ENCODE results near the gene PALLD.

PALLD gene

DNA sequence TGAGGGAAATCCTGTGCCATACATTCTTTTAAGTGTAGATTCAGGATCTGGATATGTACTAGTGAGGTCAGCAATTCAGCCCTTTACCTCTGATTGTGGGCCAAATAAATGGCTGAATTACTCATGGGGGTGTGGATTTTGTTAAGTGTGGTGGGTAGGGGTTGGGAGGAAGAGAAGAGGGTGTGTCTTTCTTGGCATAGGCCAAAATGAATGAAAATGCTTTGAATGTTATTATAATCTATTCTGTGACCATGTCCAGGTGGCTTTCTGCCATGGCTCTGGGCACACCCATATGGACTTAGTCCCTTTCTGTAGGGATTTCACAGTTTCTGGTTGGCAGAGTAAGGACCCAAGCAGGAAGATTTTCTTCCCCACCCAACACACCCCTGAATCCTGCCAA, 268.9 kb downstream of the PALLD start:
- no peak for TF ChIP-seq SPI1 (IDR thresholded peaks at IDR 0.05; ENCODE audit: low read depth, low read length)
- TF ChIP-seq POU2F2 (IDR thresholded peaks at IDR 0.05; ENCODE audit: low read depth, low read length) = no peak
- no peak for TF ChIP-seq TAF1 (IDR thresholded peaks at IDR 0.05; ENCODE audit: low read depth, low read length)
- TF ChIP-seq POLR2A (IDR thresholded peaks at IDR 0.05; ENCODE audit: low read depth, low read length) = no peak
- TF ChIP-seq POLR2AphosphoS5 (IDR thresholded peaks at IDR 0.05; ENCODE audit: low read depth, low read length) = no peak
- no peak for TF ChIP-seq PAX5 (IDR thresholded peaks at IDR 0.05; ENCODE audit: insufficient read depth, low read length, severe bottlenecking)
- DNase-seq (ENCODE audit: insufficient read length, low spot score) (no peak), FAIRE-seq (no peak)

DNA sequence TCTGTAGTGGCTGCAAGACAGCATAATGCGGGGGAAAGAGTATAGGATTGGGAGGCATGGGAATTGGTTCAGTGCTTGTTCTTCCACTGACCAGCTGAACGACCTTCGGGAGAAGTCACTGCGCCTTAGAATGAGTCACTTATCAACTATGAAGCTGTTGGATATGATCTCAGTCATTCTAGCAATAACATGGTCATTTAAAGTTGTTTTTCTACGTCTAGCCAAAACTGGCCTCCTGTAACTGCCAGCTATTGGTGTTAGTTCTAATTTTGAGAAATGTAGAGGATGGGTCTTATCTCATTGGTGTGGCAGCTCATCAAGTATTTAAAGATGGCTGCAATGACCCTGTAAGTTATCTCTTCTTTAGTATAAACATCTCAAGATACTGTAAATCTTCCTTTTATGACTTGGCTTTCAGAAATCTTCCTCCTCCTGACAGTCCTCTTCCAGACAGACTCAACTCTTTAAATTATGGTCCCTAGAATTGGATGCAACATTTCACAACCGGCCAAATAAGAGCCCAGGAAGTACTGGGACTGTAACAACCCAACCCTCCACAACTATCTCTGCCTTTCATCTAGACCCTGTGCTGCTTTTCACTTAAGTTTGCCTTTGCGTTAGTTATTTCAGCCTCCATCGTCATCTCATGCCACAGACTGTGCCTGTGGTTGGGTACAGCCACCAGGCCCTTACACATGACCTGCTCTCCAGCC, 269.9 kb downstream of the PALLD start:
- DNase-seq (ENCODE audit: insufficient read length, low spot score) (no peak), FAIRE-seq (no peak)
- no peak for TF ChIP-seq SPI1 (IDR thresholded peaks at IDR 0.05; ENCODE audit: low read depth, low read length)
- TF ChIP-seq POLR2AphosphoS5 (IDR thresholded peaks at IDR 0.05; ENCODE audit: low read depth, low read length) = no peak
- no peak for TF ChIP-seq TAF1 (IDR thresholded peaks at IDR 0.05; ENCODE audit: low read depth, low read length)
- TF ChIP-seq POLR2A (IDR thresholded peaks at IDR 0.05; ENCODE audit: low read depth, low read length) = no peak
- TF ChIP-seq PAX5 (IDR thresholded peaks at IDR 0.05; ENCODE audit: insufficient read depth, low read length, severe bottlenecking) = no peak
- TF ChIP-seq POU2F2 (IDR thresholded peaks at IDR 0.05; ENCODE audit: low read depth, low read length) = no peak

DNA sequence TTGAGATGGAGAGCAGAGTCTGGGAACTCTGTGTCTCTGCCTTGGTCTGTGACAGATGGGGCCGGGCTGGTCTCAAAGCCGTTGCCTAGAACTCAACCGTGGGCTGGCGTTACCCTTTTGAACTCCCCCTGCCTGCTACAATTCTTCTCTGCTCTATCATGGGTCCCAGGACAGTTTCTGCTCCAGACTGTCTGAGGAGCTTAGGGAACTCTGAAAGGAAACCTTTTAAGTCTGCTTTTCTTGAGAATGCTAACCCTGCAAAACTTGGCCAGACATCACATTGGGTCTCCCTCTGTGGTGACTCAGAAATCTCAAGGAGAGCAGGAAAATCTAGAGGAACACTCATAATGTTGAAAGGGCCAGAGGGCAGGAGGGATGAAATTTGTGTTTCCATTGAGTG, 272.6 kb downstream of the PALLD start:
- no peak for TF ChIP-seq POLR2AphosphoS5 (IDR thresholded peaks at IDR 0.05; ENCODE audit: low read depth, low read length)
- TF ChIP-seq PAX5 (IDR thresholded peaks at IDR 0.05; ENCODE audit: insufficient read depth, low read length, severe bottlenecking) = no peak
- TF ChIP-seq POU2F2 (IDR thresholded peaks at IDR 0.05; ENCODE audit: low read depth, low read length) = no peak
- no peak for FAIRE-seq

DNA sequence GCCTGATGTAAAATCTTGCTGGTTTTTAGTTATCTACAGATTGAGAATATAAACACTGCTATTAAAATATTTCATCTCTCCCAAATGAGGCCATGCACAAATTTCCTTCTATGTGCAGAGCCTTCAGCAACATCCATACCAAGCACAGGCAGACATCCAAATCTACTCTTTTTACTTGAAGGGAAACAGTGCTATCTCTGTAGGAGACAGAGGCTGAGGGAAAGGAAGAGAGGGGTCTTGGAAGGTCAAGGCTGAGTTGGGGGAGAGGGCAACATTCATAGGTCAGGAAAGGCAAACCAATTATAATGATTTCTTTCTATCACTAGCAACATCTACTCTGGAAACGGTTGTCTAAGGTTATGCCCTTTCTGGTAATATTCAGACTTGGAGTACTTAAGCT, 273.0 kb downstream of the PALLD start:
- DNase-seq (ENCODE audit: insufficient read length, low spot score) (no peak), FAIRE-seq (no peak)
- TF ChIP-seq POLR2A (IDR thresholded peaks at IDR 0.05; ENCODE audit: low read depth, low read length) (no peak), POU2F2 (IDR thresholded peaks at IDR 0.05; ENCODE audit: low read depth, low read length) (no peak), SPI1 (IDR thresholded peaks at IDR 0.05; ENCODE audit: low read depth, low read length) (no peak), POLR2AphosphoS5 (IDR thresholded peaks at IDR 0.05; ENCODE audit: low read depth, low read length) (no peak), TAF1 (IDR thresholded peaks at IDR 0.05; ENCODE audit: low read depth, low read length) (no peak), PAX5 (IDR thresholded peaks at IDR 0.05; ENCODE audit: insufficient read depth, low read length, severe bottlenecking) (no peak)

More for the DNA sequence above, 272.6 kb downstream of the PALLD start:
- no peak for DNase-seq (ENCODE audit: insufficient read length, low spot score)

DNA sequence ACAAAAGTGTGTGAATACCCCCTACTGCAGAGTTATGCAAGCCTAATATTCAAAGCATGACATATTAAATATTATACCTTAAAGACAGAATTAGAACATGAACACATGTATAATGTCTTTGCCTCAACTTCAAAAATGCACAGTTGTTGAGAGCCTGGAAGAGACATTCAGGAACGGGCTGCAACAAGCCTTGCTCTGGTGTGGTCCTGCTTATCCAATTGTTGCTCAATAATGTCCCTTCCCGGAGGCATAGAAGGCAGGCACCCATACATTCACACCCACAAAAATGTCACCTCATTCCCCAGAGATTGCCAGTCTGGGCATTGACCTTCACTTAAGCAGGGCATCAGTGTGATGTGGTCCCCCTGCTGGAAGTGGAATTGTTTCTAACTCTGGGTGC, 274.4 kb downstream of the PALLD start:
- DNase-seq (ENCODE audit: insufficient read length, low spot score) = no peak
- no peak for FAIRE-seq
- TF ChIP-seq TAF1 (IDR thresholded peaks at IDR 0.05; ENCODE audit: low read depth, low read length) = no peak
- no peak for TF ChIP-seq POLR2AphosphoS5 (IDR thresholded peaks at IDR 0.05; ENCODE audit: low read depth, low read length)
- TF ChIP-seq POLR2A (IDR thresholded peaks at IDR 0.05; ENCODE audit: low read depth, low read length) = no peak
- TF ChIP-seq POU2F2 (IDR thresholded peaks at IDR 0.05; ENCODE audit: low read depth, low read length) = no peak
- no peak for TF ChIP-seq PAX5 (IDR thresholded peaks at IDR 0.05; ENCODE audit: insufficient read depth, low read length, severe bottlenecking)
- no peak for TF ChIP-seq SPI1 (IDR thresholded peaks at IDR 0.05; ENCODE audit: low read depth, low read length)

DNA sequence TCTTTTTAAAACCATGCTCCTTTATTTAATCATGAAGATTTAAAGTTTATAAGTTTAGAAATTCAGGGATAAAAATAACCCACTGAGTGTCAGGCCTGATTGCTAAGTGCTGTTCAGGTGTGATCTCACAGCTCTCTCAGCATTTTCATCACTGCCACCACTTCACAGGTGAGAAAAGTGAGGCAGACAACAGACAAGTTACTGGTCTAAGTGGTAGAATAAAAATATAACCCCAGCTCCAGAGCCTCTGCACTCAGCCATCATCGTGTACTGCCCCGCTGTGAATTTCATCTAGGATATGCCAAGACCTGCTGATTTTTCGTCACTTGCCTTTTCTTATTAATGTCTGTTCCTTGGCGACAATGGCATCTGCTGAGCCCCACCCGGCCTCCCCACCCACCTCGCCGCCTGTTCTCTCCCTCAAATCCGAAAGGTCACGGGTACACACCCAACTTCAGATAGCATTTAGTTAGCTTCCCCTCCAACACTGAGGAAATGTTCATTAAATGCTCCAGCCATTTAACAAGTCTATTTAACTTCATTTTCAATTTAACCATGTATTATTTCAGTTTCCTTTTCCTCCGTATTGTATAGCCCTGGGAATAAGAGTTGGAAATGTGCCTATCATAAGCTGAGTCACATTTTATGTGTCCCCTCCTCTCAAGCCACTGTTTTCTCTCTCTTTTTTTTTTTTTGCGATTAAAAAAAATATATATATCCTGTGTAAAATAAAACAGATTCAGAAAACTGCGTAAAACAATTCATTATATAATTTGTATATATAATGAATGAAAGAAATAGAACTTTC, 276.7 kb downstream of the PALLD start:
- no peak for TF ChIP-seq SPI1 (IDR thresholded peaks at IDR 0.05; ENCODE audit: low read depth, low read length)
- TF ChIP-seq POU2F2 (IDR thresholded peaks at IDR 0.05; ENCODE audit: low read depth, low read length) = no peak
- TF ChIP-seq PAX5 (IDR thresholded peaks at IDR 0.05; ENCODE audit: insufficient read depth, low read length, severe bottlenecking) = no peak
- no peak for TF ChIP-seq POLR2AphosphoS5 (IDR thresholded peaks at IDR 0.05; ENCODE audit: low read depth, low read length)
- no peak for TF ChIP-seq TAF1 (IDR thresholded peaks at IDR 0.05; ENCODE audit: low read depth, low read length)
- TF ChIP-seq POLR2A (IDR thresholded peaks at IDR 0.05; ENCODE audit: low read depth, low read length) = no peak
- FAIRE-seq (no peak), DNase-seq (ENCODE audit: insufficient read length, low spot score) (no peak)

DNA sequence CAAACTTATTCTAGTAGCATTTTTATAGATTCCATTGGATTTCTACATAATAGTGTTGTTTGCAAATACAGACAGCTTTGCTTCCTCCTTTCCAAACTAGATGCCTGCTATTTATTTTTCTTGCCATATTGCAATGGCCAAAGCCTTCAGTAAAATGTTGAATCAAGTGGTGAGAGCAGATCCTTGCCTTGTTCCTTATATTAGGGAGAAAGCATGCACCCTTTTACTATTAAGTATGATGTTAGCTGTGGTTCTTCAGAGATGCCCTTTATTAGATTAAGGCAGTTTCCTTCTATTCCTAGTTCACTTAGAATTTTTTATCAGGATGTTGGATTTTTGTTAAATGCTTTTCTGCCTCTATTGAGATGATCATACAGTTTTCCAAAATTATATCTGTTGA, 279.5 kb downstream of the PALLD start:
- FAIRE-seq (no peak), DNase-seq (ENCODE audit: insufficient read length, low spot score) (no peak)
- TF ChIP-seq SPI1 (IDR thresholded peaks at IDR 0.05; ENCODE audit: low read depth, low read length) = no peak
- no peak for TF ChIP-seq PAX5 (IDR thresholded peaks at IDR 0.05; ENCODE audit: insufficient read depth, low read length, severe bottlenecking)
- TF ChIP-seq POU2F2 (IDR thresholded peaks at IDR 0.05; ENCODE audit: low read depth, low read length) = no peak

DNA sequence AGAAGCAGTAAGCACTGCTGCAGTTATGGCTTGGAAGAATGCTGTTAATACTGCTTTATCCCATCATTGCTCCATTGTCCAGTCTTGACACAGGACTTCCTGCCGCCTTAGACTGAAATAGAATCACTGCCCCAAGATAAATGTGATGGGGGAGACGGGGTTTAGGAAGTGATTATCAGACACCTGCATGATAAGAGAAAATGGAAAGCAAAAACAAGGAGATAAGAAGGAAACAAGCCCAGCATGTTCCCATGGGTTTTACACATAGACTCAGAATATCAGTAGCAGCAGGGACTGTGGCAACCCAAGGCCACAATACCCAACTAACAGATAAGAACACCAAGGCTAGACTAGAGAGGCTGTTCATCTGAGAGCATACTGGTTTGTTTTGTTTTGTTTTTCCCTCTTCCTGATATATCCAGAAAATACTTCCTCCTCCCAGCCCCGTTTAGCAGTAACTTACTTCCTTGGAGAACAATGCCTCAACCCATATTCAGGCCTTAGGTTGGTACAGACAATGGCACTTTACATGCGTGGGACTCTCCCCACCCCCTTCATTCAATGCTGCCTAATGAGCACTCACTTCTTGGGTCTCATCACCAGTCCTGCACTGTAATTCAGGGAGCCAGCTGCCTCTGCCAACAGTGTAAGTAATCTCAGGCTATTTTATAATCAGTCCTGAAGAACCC, 280.6 kb downstream of the PALLD start:
- FAIRE-seq (no peak), DNase-seq (ENCODE audit: insufficient read length, low spot score) (no peak)
- TF ChIP-seq POLR2AphosphoS5 (IDR thresholded peaks at IDR 0.05; ENCODE audit: low read depth, low read length) (no peak), POLR2A (IDR thresholded peaks at IDR 0.05; ENCODE audit: low read depth, low read length) (no peak), PAX5 (IDR thresholded peaks at IDR 0.05; ENCODE audit: insufficient read depth, low read length, severe bottlenecking) (no peak), POU2F2 (IDR thresholded peaks at IDR 0.05; ENCODE audit: low read depth, low read length) (no peak), SPI1 (IDR thresholded peaks at IDR 0.05; ENCODE audit: low read depth, low read length) (no peak)

DNA sequence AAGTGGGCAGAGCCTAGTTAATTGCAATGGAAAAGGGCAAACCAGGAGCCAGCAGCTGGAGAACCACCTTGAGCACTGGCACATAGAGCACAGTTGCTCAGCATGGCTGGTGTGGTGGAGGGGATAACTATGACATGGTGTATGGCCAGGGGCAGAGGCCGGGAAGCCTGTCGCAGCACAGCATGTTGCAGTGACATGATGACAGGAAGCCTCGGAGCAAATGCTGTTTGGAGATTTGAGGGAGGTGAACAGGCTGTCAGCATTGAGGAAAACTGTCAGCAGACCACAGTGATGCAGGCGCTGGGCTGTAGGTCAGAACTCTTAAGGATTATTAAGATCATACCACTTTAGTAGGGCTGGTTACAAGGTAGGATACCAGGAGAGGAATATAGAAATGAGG, 284.5 kb downstream of the PALLD start:
- no peak for FAIRE-seq

More for the DNA sequence above, 284.5 kb downstream of the PALLD start:
- no peak for DNase-seq (ENCODE audit: insufficient read length, low spot score)
- no peak for TF ChIP-seq POLR2AphosphoS5 (IDR thresholded peaks at IDR 0.05; ENCODE audit: low read depth, low read length)
- no peak for TF ChIP-seq POU2F2 (IDR thresholded peaks at IDR 0.05; ENCODE audit: low read depth, low read length)
- no peak for TF ChIP-seq SPI1 (IDR thresholded peaks at IDR 0.05; ENCODE audit: low read depth, low read length)
- no peak for TF ChIP-seq TAF1 (IDR thresholded peaks at IDR 0.05; ENCODE audit: low read depth, low read length)
- TF ChIP-seq PAX5 (IDR thresholded peaks at IDR 0.05; ENCODE audit: insufficient read depth, low read length, severe bottlenecking) = no peak
- TF ChIP-seq POLR2A (IDR thresholded peaks at IDR 0.05; ENCODE audit: low read depth, low read length) = no peak

Data from GM12891 (cell line).